ENCODE measurements around the gene TCF12. TPM values are rescaled to one million over a fixed set of nuclear protein-coding genes. Genes with fewer than 3 reads are reported as not detected.

Gene TCF12
- total RNA-seq, 6 experiments from 2014 or later: 106 to 200 (median 149) TPM

GRCh38 chr15:57259568-57260040 lies 341.2 kb downstream of the TCF12 start:
- peak overlapping the region; percentile 13; the same call in 1 of the 2 replicates for H3K4me3 Mint-ChIP-seq
- no peak for DNase-seq

DNA sequence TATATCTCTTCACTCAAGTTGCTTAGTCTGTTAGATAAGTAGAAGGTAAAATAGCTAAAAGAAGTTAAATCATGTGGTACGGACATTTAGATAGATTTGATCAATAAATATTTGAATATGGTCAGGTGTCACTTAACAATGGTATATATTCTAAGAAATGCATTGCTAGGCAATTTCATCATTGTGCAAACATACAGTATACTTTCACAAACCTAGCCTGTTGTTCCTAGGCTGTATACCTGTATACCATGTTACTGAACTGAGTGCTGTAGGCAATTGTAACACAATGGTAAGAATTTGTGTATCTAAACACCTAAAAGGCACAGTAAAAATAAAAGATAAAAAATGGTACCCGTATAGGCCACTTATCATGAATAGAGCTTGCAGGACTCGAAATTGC lies 345.1 kb downstream of the TCF12 start:
- Mint-ChIP-seq H3K36me3 (ENCODE audit: low read depth) (peaks cover 46% of the 10 kb centered on the region), H3K4me1 (ENCODE audit: low read depth) (peaks cover 24% of the 10 kb centered on the region), H3K4me3 (no peak overlapping the region), H3K9me3 (no peaks in the 10 kb centered on the region), H3K27me3 (ENCODE audit: insufficient read depth) (no peaks in the 10 kb centered on the region), H3K27ac (no peak overlapping the region)
- TF ChIP-seq CTCF (IDR thresholded peaks at IDR 0.05): no peak
- no peak for DNase-seq

More at GRCh38 chr15:57259568-57260040, 341.2 kb downstream of the TCF12 start:
- Mint-ChIP-seq H3K9me3 (no peaks in the 10 kb centered on the region), H3K27ac (peak overlapping the region; percentile 65), H3K4me1 (ENCODE audit: low read depth) (peaks cover 35% of the 10 kb centered on the region), H3K27me3 (ENCODE audit: insufficient read depth) (no peaks in the 10 kb centered on the region), H3K36me3 (ENCODE audit: low read depth) (peaks cover 46% of the 10 kb centered on the region)
- TF ChIP-seq CTCF (IDR thresholded peaks at IDR 0.05): no peak

- DNase-seq: no peak
- peaks cover 46% of the 10 kb centered on the region for H3K36me3 Mint-ChIP-seq (ENCODE audit: low read depth)
- H3K27ac Mint-ChIP-seq: no peak overlapping the region
- no peak overlapping the region for H3K4me3 Mint-ChIP-seq
- no peaks in the 10 kb centered on the region for H3K9me3 Mint-ChIP-seq
- H3K27me3 Mint-ChIP-seq (ENCODE audit: insufficient read depth): no peaks in the 10 kb centered on the region; the same call in 1 of the 2 replicates
- peaks cover 6% of the 10 kb centered on the region; the same call in 1 of the 2 replicates for H3K4me1 Mint-ChIP-seq (ENCODE audit: low read depth)
- TF ChIP-seq CTCF (IDR thresholded peaks at IDR 0.05): no peak
Observed at GRCh38 chr15:57272771-57273357, 354.4 kb downstream of the TCF12 start.

GRCh38 chr15:57273402-57273801 lies 355.0 kb downstream of the TCF12 start:
- Mint-ChIP-seq H3K4me3 (no peak overlapping the region), H3K4me1 (ENCODE audit: low read depth) (peaks cover 6% of the 10 kb centered on the region; the same call in 1 of the 2 replicates), H3K36me3 (ENCODE audit: low read depth) (peaks cover 43% of the 10 kb centered on the region), H3K27me3 (ENCODE audit: insufficient read depth) (no peaks in the 10 kb centered on the region; the same call in 1 of the 2 replicates), H3K27ac (0 out of 2 replicates have a peak overlapping the region, but pooled peaks have one; percentile 5), H3K9me3 (no peaks in the 10 kb centered on the region)
- no peak for TF ChIP-seq CTCF (IDR thresholded peaks at IDR 0.05)
- no peak for DNase-seq

DNA sequence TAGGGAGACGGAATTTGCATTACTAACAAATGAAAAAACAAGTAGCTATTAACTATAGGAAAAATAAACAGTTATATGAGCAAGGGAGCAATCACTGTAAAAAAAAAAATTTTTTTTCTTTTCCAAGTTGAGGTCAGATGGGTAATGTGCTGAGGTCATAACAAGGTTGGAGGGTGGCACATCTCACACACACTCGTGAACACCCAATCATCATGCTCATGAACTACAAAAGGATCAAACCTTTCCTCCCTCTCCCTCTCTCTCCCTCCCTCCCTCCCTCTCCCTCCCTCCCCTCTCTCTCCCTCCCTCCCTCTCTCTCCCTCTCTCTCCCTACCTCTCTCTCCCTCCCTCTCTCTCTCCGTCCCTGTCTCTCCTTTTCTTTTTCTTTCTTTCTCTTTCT lies 360.0 kb downstream of the TCF12 start:
- no peak for DNase-seq
- H3K9me3 Mint-ChIP-seq: no peaks in the 10 kb centered on the region
- no peak overlapping the region for H3K4me3 Mint-ChIP-seq
- TF ChIP-seq CTCF (IDR thresholded peaks at IDR 0.05): no peak
- H3K27ac Mint-ChIP-seq: no peak overlapping the region
- H3K4me1 Mint-ChIP-seq (ENCODE audit: low read depth): peaks cover 10% of the 10 kb centered on the region; the same call in 1 of the 2 replicates
- peaks cover 2% of the 10 kb centered on the region for H3K27me3 Mint-ChIP-seq (ENCODE audit: insufficient read depth)
- peaks cover 59% of the 10 kb centered on the region for H3K36me3 Mint-ChIP-seq (ENCODE audit: low read depth)

All from HFFc6 (cell line).